IMR-90 (cell line): ENCODE results near the gene CAMTA2.

Experiments
- BHLHE40 ChIP-seq: fragments of 150-350 bp; IDR thresholded peaks from 2 replicates; pipeline ENCODE4 v1.6.1; 2016; ENCODE audit warnings: mild to moderate bottlenecking, low read depth, low read length
- CEBPB ChIP-seq: IDR thresholded peaks from 2 replicates; pipeline ENCODE4 v1.6.1; 2012; ENCODE audit warnings: low read depth, low read length, improper control_type of control experiment
- CHD1 ChIP-seq: IDR thresholded peaks from 2 replicates; pipeline ENCODE4 v1.6.1; 2012; ENCODE audit warnings: low read depth, low read length, improper control_type of control experiment
- CTCF ChIP-seq: conservative IDR thresholded peaks from 2 replicates; pipeline ENCODE4 v1.5.1; 2012; ENCODE audit warnings: mild to moderate bottlenecking, low read depth, low read length, improper control_type of control experiment
- FOS ChIP-seq: fragments of 150-350 bp; IDR thresholded peaks from 2 replicates; pipeline ENCODE4 v1.6.1; 2016; ENCODE audit warnings: low read depth, low read length
- MAFK ChIP-seq: IDR thresholded peaks from 2 replicates; pipeline ENCODE4 v1.6.1; 2012; ENCODE audit warnings: low read depth, low read length, improper control_type of control experiment
- MAZ ChIP-seq: IDR thresholded peaks from 2 replicates; pipeline ENCODE4 v1.6.1; 2012; ENCODE audit warnings: low read depth, mild to moderate bottlenecking, low read length, improper control_type of control experiment, moderate library complexity, borderline replicate concordance
- MXI1 ChIP-seq: IDR thresholded peaks from 2 replicates; pipeline ENCODE4 v1.6.1; 2012; ENCODE audit warnings: low read depth, mild to moderate bottlenecking, low read length, moderate library complexity, borderline replicate concordance
- POLR2A ChIP-seq: IDR thresholded peaks from 2 replicates; pipeline ENCODE4 v1.6.1; 2012; ENCODE audit warnings: mild to moderate bottlenecking, low read depth, low read length
- RAD21 ChIP-seq: IDR thresholded peaks from 2 replicates; pipeline ENCODE4 v1.6.1; 2012; ENCODE audit warnings: low read length, improper control_type of control experiment
- RCOR1 ChIP-seq: IDR thresholded peaks from 2 replicates; pipeline ENCODE4 v1.6.1; 2012; ENCODE audit warnings: mild to moderate bottlenecking, low read length, improper control_type of control experiment; ENCODE audit not compliant: insufficient replicate concordance
- RFX5 ChIP-seq: IDR thresholded peaks from 2 replicates; pipeline ENCODE4 v1.8.0; 2012; ENCODE audit warnings: low read depth, mild to moderate bottlenecking, low read length, moderate library complexity
- SMC3 ChIP-seq: fragments of 150-350 bp; IDR thresholded peaks from 2 replicates; pipeline ENCODE4 v1.6.1; 2016; ENCODE audit warnings: low read depth, mild to moderate bottlenecking, antibody characterized with exemption, low read length, moderate library complexity
- TF ChIP-seq, protein P1 (sequence below): fragments of 150-350 bp; IDR thresholded peaks from 2 replicates; pipeline ENCODE4 v1.6.1; 2017; ENCODE audit warnings: mild to moderate bottlenecking, antibody characterized with exemption, low read length, low read depth

GRCh38 chr17:4938688-4939545, 48.6 kb downstream of the CAMTA2 start:
- TF ChIP-seq SMC3 = no peak
- TF ChIP-seq CTCF = no peak
- no peak for TF ChIP-seq POLR2A
- no peak for TF ChIP-seq MXI1
- TF ChIP-seq CEBPB = no peak
- TF ChIP-seq CHD1 = no peak
- TF ChIP-seq RCOR1 = no peak
- TF ChIP-seq RFX5 = no peak
- TF ChIP-seq MAZ = no peak
- no peak for TF ChIP-seq RAD21
- TF ChIP-seq MAFK = no peak
- TF ChIP-seq FOS = no peak
- no peak for TF ChIP-seq BHLHE40
- TF ChIP-seq, protein P1, sequence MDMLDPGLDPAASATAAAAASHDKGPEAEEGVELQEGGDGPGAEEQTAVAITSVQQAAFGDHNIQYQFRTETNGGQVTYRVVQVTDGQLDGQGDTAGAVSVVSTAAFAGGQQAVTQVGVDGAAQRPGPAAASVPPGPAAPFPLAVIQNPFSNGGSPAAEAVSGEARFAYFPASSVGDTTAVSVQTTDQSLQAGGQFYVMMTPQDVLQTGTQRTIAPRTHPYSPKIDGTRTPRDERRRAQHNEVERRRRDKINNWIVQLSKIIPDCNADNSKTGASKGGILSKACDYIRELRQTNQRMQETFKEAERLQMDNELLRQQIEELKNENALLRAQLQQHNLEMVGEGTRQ = no peak
